Endothelial cell of umbilical vein (primary cell): Measurements from ENCODE around the gene L1CAM. TPM values are rescaled to one million over a fixed set of nuclear protein-coding genes. Genes with fewer than 3 reads are reported as not detected.

Experiments
- BruUV-seq: library from RNA; stranded (reverse); fragments of 400-500 nt; replicated peaks from 2 replicates; lab custom pipeline; 2021; lab: Mats Ljungman, UMichigan
- CTCF ChIA-PET: fragments of 300-600, 350-600 bp; sonication (Branson Sonifier 250); formaldehyde crosslinking; loops from one replicate; lab custom pipeline; 2021; ENCODE audit warnings: antibody characterized with exemption, inconsistent platforms; lab: Charles Lee
- POLR2A ChIA-PET: fragments of 300-600, 350-600 bp; sonication (Branson Sonifier 250); formaldehyde crosslinking; loops from one replicate; lab custom pipeline; 2021; ENCODE audit warnings: antibody characterized with exemption, inconsistent platforms; lab: Charles Lee
- DNase-seq: peaks from one replicate; pipeline ENCODE4 v3.0.0-alpha.2; 2011; ENCODE audit warnings: low read depth, low spot score
- FAIRE-seq: peaks from 2 replicates; lab custom pipeline; 2011; peaks lifted over from hg19 to GRCh38; lab: Jason Lieb, UNC
- H2AFZ ChIP-seq: 2 replicates; pipeline ENCODE4 v1.6.0; 2012; ENCODE audit warnings: low read depth, low read length, control low read depth, inconsistent platforms
- H3K27ac ChIP-seq: 2 replicates; pipeline ENCODE4 v1.5.1; 2011; ENCODE audit warnings: low read depth, mild to moderate bottlenecking, control low read depth, low read length, moderate library complexity; ENCODE audit not compliant: insufficient read depth
- H3K27me3 ChIP-seq, 2 experiments: 2 replicates each; pipeline versions ENCODE4 v1.6.0 to v1.6.1; 2011; ENCODE audit warnings: low read length in 2 of 2, mixed read lengths in 1 of 2; ENCODE audit not compliant: control insufficient read depth in 2 of 2, insufficient read depth in 2 of 2
- H3K36me3 ChIP-seq, 2 experiments: 2 replicates in 1 of 2; 3 replicates in 1 of 2; pipeline ENCODE4 v1.5.1; 2011; ENCODE audit warnings: low read length in 2 of 2, mild to moderate bottlenecking in 1 of 2, moderate library complexity in 1 of 2; ENCODE audit not compliant: control insufficient read depth in 2 of 2, insufficient read depth in 2 of 2; ENCODE audit errors: extremely low read depth in 1 of 2
- H3K4me1 ChIP-seq: 3 replicates; pipeline ENCODE4 v1.5.1; 2011; ENCODE audit warnings: mild to moderate bottlenecking, low read length; ENCODE audit not compliant: control insufficient read depth, insufficient read depth; ENCODE audit errors: extremely low read depth
- H3K4me2 ChIP-seq: 2 replicates; pipeline ENCODE4 v1.6.1; 2011; ENCODE audit warnings: low read length, control low read depth, mixed read lengths; ENCODE audit not compliant: insufficient read depth
- H3K4me3 ChIP-seq, 3 experiments: fragments of 200-600 bp in 1 of 3; sonication (generic), shearing (Covaris generic) in 1 of 3; replicated peaks in 1 of 3; 2 replicates each; pipeline ENCODE4 v1.5.1; 2011 to 2016; ENCODE audit warnings: control low read depth in 3 of 3, low read length in 3 of 3, mild to moderate bottlenecking in 2 of 3, inconsistent platforms in 1 of 3, low read depth in 1 of 3, moderate library complexity in 1 of 3; ENCODE audit not compliant: insufficient read depth in 1 of 3
- H3K79me2 ChIP-seq: 2 replicates; pipeline ENCODE4 v1.6.0; 2012; ENCODE audit warnings: low read length, inconsistent platforms; ENCODE audit not compliant: control insufficient read depth, insufficient read depth
- H3K9ac ChIP-seq: replicated peaks from 2 replicates; pipeline ENCODE3; 2011; ENCODE audit warnings: low read length, control low read depth; ENCODE audit not compliant: insufficient read depth; ENCODE audit errors: extremely low read depth
- H3K9me1 ChIP-seq: replicated peaks from 3 replicates; pipeline ENCODE4 v1.6.0; 2011; ENCODE audit warnings: mild to moderate bottlenecking, low read length; ENCODE audit not compliant: control insufficient read depth, insufficient read depth; ENCODE audit errors: extremely low read depth
- H3K9me3 ChIP-seq: replicated peaks from 2 replicates; pipeline ENCODE4 v1.5.1; 2012; ENCODE audit warnings: low read length, inconsistent platforms; ENCODE audit not compliant: control insufficient read depth, insufficient read depth
- H4K20me1 ChIP-seq: replicated peaks from 2 replicates; pipeline ENCODE3; 2011; ENCODE audit warnings: mild to moderate bottlenecking, low read length; ENCODE audit not compliant: control insufficient read depth, insufficient read depth; ENCODE audit errors: extremely low read depth
- CTCF ChIP-seq, 2 donors: IDR thresholded peaks; 1 replicate in 1 of 2; 2 replicates in 1 of 2; pipeline ENCODE4 v1.5.1; 2011; ENCODE audit warnings: low read length in 2 of 2, mild to moderate bottlenecking in 2 of 2, moderate library complexity in 2 of 2, control low read depth in 1 of 2, inconsistent platforms in 1 of 2, low read depth in 1 of 2; ENCODE audit not compliant: insufficient read depth in 1 of 2; ENCODE audit errors: extremely low read depth in 1 of 2
- EZH2 ChIP-seq: IDR thresholded peaks from 2 replicates; pipeline ENCODE4 v1.6.1; 2012; ENCODE audit warnings: borderline replicate concordance, low read depth, mild to moderate bottlenecking, moderate library complexity, low read length, inconsistent platforms; ENCODE audit not compliant: severe bottlenecking
- FOS ChIP-seq: IDR thresholded peaks from 2 replicates; pipeline ENCODE4 v1.6.1; 2011; ENCODE audit warnings: mild to moderate bottlenecking, low read length, moderate library complexity, borderline replicate concordance; ENCODE audit not compliant: insufficient read depth
- GATA2 ChIP-seq: IDR thresholded peaks from 2 replicates; pipeline ENCODE4 v1.7.0; 2011; ENCODE audit warnings: low read depth, mild to moderate bottlenecking, moderate library complexity, mixed read lengths, low read length; ENCODE audit not compliant: insufficient read length, insufficient read depth
- JUN ChIP-seq: IDR thresholded peaks from 2 replicates; pipeline ENCODE4 v1.6.1; 2011; ENCODE audit warnings: borderline replicate concordance, low read depth; ENCODE audit not compliant: insufficient read length, insufficient read depth
- MYC ChIP-seq: IDR thresholded peaks from one replicate; pipeline ENCODE4 v1.6.1; 2011; ENCODE audit warnings: mild to moderate bottlenecking, low read depth, low read length
- POLR2A ChIP-seq: IDR thresholded peaks from 2 replicates; pipeline ENCODE4 v1.6.1; 2012; ENCODE audit warnings: low read depth, mild to moderate bottlenecking, control low read depth, low read length
- POLR2AphosphoS5 ChIP-seq: IDR thresholded peaks from 2 replicates; pipeline ENCODE4 v1.6.1; 2012; ENCODE audit warnings: low read depth, mild to moderate bottlenecking, control low read depth, low read length, moderate library complexity; ENCODE audit not compliant: insufficient read depth
- dilution Hi-C: fragments of 300-500 bp; cut with MboI; formaldehyde crosslinking; loops from one replicate; pipeline ENCODE4 v1.15.0; 2019; ENCODE audit warnings: low sequenced_read_pairs; ENCODE audit not compliant: extremely low pct_ligation_motif_present
- intact Hi-C: fragments of 100-400 bp; cut with micrococcal nuclease; formaldehyde crosslinking; loops from one replicate; pipeline ENCODE4 v1.10.0; 2022
- polyA plus RNA-seq, 4 experiments: library from polyadenylated mRNA; depleted of rRNA in 3 of 4; stranded (reverse) in 3 of 4; unstranded in 1 of 4; fragments of >200 nt; gene quantifications; 2 replicates each; pipeline versions ENCODE4 v1.2.1 to v1.2.3, GENCODE V29; 2011 to 2012; ENCODE audit warnings: missing spikeins in 1 of 4
- total RNA-seq: library from RNA; stranded (reverse); gene quantifications from 2 replicates; pipeline ENCODE4 v1.2.3, GENCODE V29; 2021
- TF ChIP-seq, protein P1 (sequence below): IDR thresholded peaks from 2 replicates; pipeline ENCODE4 v1.6.1; 2011; ENCODE audit not compliant: insufficient read depth, insufficient read length

Gene L1CAM
- total and polyA plus RNA-seq, 2 donors (not counting 3 experiments of a cell fraction or from before 2014, with no cell fraction given) = 0.01 TPM; not detected in 1

DNA sequence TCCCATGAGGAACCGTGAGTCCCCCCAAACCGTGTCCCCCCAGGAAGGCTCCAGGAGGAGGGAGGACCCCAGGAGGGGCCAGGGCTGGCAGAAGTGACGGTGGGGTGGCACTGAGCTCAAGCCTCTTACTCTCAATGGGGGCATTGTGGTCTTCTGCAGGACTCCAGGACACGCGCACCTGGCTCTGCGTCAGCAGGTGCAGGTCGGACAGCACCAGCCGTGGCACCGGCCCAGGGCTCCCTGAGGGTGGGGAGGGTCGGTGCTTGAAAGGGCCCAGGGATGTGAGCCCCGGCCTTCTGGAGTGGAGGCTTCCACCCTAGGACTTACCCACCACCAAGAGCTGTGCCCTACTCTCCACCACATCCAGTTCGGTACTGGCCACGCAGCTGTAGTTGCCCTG, 18.3 kb downstream of the L1CAM start:
- no peaks in the 10 kb centered on the region for H3K9me1 ChIP-seq
- no peak overlapping the region for H3K4me3 ChIP-seq
- FAIRE-seq = no peak
- no peaks in the 10 kb centered on the region for H3K36me3 ChIP-seq
- no peaks in the 10 kb centered on the region for H3K4me1 ChIP-seq
- no peak overlapping the region for H3K9ac ChIP-seq
- H4K20me1 ChIP-seq = no peaks in the 10 kb centered on the region
- intact Hi-C loops (no loop called here), dilution Hi-C loops (no loop called here)
- TF ChIP-seq MYC (no peak), JUN (no peak)
- H3K27ac ChIP-seq = no peak overlapping the region
- no peaks in the 10 kb centered on the region for H3K79me2 ChIP-seq
- ChIA-PET CTCF (no interaction called here), POLR2A (no interaction called here)
- no peaks in the 10 kb centered on the region for H3K27me3 ChIP-seq
- no peak overlapping the region for H3K4me2 ChIP-seq
- BruUV-seq = no TSS peak
- no peak overlapping the region for H2AFZ ChIP-seq
- no peaks in the 10 kb centered on the region for H3K9me3 ChIP-seq
- no peak for DNase-seq

DNA sequence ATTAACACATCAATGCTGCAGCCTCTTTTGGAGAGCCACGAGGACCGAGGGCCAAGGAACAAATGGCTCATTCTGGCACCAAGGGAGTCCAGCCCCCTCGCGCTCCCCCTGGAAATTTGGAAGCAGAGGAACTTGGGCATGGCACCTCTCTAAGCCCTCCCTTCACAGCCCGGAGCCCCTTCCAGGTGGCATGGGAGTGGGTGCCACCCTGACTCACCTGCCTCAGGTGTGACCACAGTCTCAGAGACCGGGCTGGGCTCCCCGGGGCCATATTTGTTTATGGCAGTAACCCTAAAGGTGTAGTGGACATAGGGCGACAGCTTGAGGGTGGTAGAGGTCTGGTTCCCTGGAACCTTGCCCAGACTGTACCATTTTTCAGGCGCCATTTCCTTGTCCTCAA, 18.8 kb downstream of the L1CAM start:
- Histone ChIP-seq H3K4me2 (no peak overlapping the region), H3K9me3 (no peaks in the 10 kb centered on the region), H3K9me1 (no peaks in the 10 kb centered on the region), H3K9ac (no peak overlapping the region), H3K27me3 (no peaks in the 10 kb centered on the region), H3K79me2 (no peaks in the 10 kb centered on the region), H3K4me3 (no peak overlapping the region), H4K20me1 (no peaks in the 10 kb centered on the region), H3K4me1 (no peaks in the 10 kb centered on the region), H3K36me3 (no peaks in the 10 kb centered on the region), H3K27ac (no peak overlapping the region), H2AFZ (no peak overlapping the region)
- FAIRE-seq = no peak
- no TSS peak for BruUV-seq
- POLR2A ChIA-PET = no interaction called here
- dilution Hi-C loops = no loop called here
- DNase-seq = no peak
- intact Hi-C loops = no loop called here
- CTCF ChIA-PET = no interaction called here
- TF ChIP-seq FOS = no peak
- TF ChIP-seq POLR2AphosphoS5 = no peak
- TF ChIP-seq, protein P1, sequence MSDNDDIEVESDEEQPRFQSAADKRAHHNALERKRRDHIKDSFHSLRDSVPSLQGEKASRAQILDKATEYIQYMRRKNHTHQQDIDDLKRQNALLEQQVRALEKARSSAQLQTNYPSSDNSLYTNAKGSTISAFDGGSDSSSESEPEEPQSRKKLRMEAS = no peak
- TF ChIP-seq GATA2 = no peak
- no peak for TF ChIP-seq CTCF (IDR thresholded peaks at IDR 0.05; ENCODE audit: extremely low read depth in 1 of 2, insufficient read depth in 1 of 2, low read depth in 1 of 2, low read length in 2 of 2)
- no peak for TF ChIP-seq EZH2
- no peak for TF ChIP-seq MYC
- no peak for TF ChIP-seq POLR2A
- no peak for TF ChIP-seq JUN
